K562 (cell line): ENCODE measurements around the gene RAB2B. TPM values are rescaled to one million over a fixed set of nuclear protein-coding genes. Genes with fewer than 3 reads are reported as not detected.
A peak's percentile ranks its signal among the peaks of the same experiment; 100 is the strongest.

ENCODE experiments used
- BCL6 ChIP-seq: fragments of 250-450 bp; sonication (Bioruptor Pico); IDR thresholded peaks from 2 replicates; pipeline ENCODE4 v1.4.0; 2020
- C11orf30 ChIP-seq: fragments of 450-650 bp; IDR thresholded peaks from 2 replicates; pipeline ENCODE4 v1.6.1; 2016; ENCODE audit warnings: low read depth, mild to moderate bottlenecking
- CREB3 ChIP-seq: fragments of 450-650 bp; conservative IDR thresholded peaks from 2 replicates; pipeline ENCODE4 v1.6.1; 2016; ENCODE audit warnings: missing genetic modification characterization, low read depth, mild to moderate bottlenecking, missing compliant biosample characterization, moderate library complexity
- ETV1 ChIP-seq: fragments of 450-650 bp; conservative IDR thresholded peaks from 2 replicates; pipeline ENCODE4 v1.6.1; 2016; ENCODE audit warnings: missing genetic modification characterization, control low read depth, low read depth, missing compliant biosample characterization
- ETV6 ChIP-seq, 3 experiments: fragments of 150-350 bp in 1 of 3; sonication (generic) in 1 of 3; formaldehyde crosslinking in 1 of 3; IDR thresholded peaks; 2 replicates each; pipeline versions ENCODE4 v1.6.1 to v1.8.0; 2014 to 2022; ENCODE audit warnings: borderline replicate concordance in 2 of 3, low read depth in 2 of 3, antibody characterized with exemption in 1 of 3, low read length in 1 of 3, mild to moderate bottlenecking in 1 of 3, missing genetic modification reagents in 1 of 3
- FOSL1 ChIP-seq: fragments of 200-800 bp; sonication (Bioruptor generic); conservative IDR thresholded peaks from 2 replicates; pipeline ENCODE4 v1.6.1; 2016; ENCODE audit warnings: missing genetic modification characterization, missing compliant biosample characterization
- KDM4B ChIP-seq, 2 experiments: fragments of 450-650 bp in 1 of 2; sonication (generic) in 1 of 2; IDR thresholded peaks; 2 replicates each; pipeline ENCODE4 v1.6.1; 2016 to 2017; ENCODE audit warnings: borderline replicate concordance in 2 of 2, antibody characterized with exemption in 1 of 2, low read depth in 1 of 2, mild to moderate bottlenecking in 1 of 2
- MEF2D ChIP-seq: conservative IDR thresholded peaks from 2 replicates; pipeline ENCODE4 v1.6.1; 2016; ENCODE audit warnings: low read depth, missing genetic modification characterization, missing compliant biosample characterization
- NCOA1 ChIP-seq: fragments of 450-650 bp; IDR thresholded peaks from 2 replicates; pipeline ENCODE4 v1.6.1; 2016; ENCODE audit warnings: low read depth
- NFE2 ChIP-seq: IDR thresholded peaks from 2 replicates; pipeline ENCODE4 v1.6.1; 2014; ENCODE audit warnings: antibody characterized with exemption, low read depth
- PHF8 ChIP-seq: fragments of 200-600 bp; sonication (generic); IDR thresholded peaks from 2 replicates; pipeline ENCODE4 v1.6.1; 2012; ENCODE audit warnings: mixed run types, mild to moderate bottlenecking, inconsistent platforms, low read length, moderate library complexity, borderline replicate concordance
- SAP30 ChIP-seq: fragments of 200-600 bp; sonication (generic); IDR thresholded peaks from 2 replicates; pipeline ENCODE4 v1.6.1; 2012; ENCODE audit warnings: borderline replicate concordance, low read depth, mild to moderate bottlenecking, moderate library complexity, low read length, control low read depth, inconsistent platforms; ENCODE audit not compliant: insufficient read depth, poor library complexity, severe bottlenecking
- TEAD4 ChIP-seq, 2 experiments: sonication (generic) in 1 of 2; formaldehyde crosslinking in 1 of 2; IDR thresholded peaks; 2 replicates each; pipeline versions ENCODE4 v1.6.1 to v1.8.0; 2012 to 2022; ENCODE audit warnings: borderline replicate concordance in 1 of 2, inconsistent platforms in 1 of 2, low read length in 1 of 2, mild to moderate bottlenecking in 1 of 2, missing genetic modification reagents in 1 of 2
- ZBTB11 ChIP-seq, 3 experiments: fragments of 200-800 bp in 1 of 3; fragments of 250-450 bp in 1 of 3; fragments of 450-650 bp in 1 of 3; sonication (Bioruptor Pico) in 1 of 3; sonication (Bioruptor generic) in 1 of 3; formaldehyde crosslinking in 1 of 3; IDR thresholded peaks; 2 replicates each; pipeline versions ENCODE4 v1.6.1 to v1.8.0; 2016 to 2022; ENCODE audit warnings: mild to moderate bottlenecking in 2 of 3, missing genetic modification characterization in 2 of 3, missing compliant biosample characterization in 1 of 3, moderate library complexity in 1 of 3
- ZKSCAN8 ChIP-seq: fragments of 200-800 bp; sonication (Bioruptor generic); IDR thresholded peaks from 2 replicates; pipeline ENCODE4 v1.6.1; 2016; ENCODE audit warnings: missing genetic modification characterization, missing compliant biosample characterization
- ZNF239 ChIP-seq: fragments of 250-450 bp; sonication (Bioruptor Pico); IDR thresholded peaks from 2 replicates; pipeline ENCODE4 v1.4.0; 2020; ENCODE audit warnings: mild to moderate bottlenecking
- ZNF395 ChIP-seq: fragments of 200-800 bp; sonication (Bioruptor generic); IDR thresholded peaks from 2 replicates; pipeline ENCODE4 v1.6.1; 2017; ENCODE audit warnings: missing genetic modification characterization, missing compliant biosample characterization
- polyA plus RNA-seq, 8 experiments: library from polyadenylated mRNA; depleted of rRNA in 4 of 8; stranded (reverse) in 5 of 8; unstranded in 3 of 8; fragments of >200 nt; fragmentation: Nextera tagmentation in 2 of 8; fragmentation: Illumina TruSeq in 1 of 8; extraction: Ambion mirVana in 2 of 8; extraction: Trizol in 1 of 8; gene quantifications; 2 replicates each; pipeline versions ENCODE4 v1.2.1 to v1.2.3, GENCODE V29; 2011 to 2014; ENCODE audit warnings: inconsistent platforms in 1 of 8, missing spikeins in 1 of 8
- total RNA-seq, 7 experiments: library from RNA; depleted of rRNA in 6 of 7; stranded (reverse); fragments of >200 nt in 6 of 7; fragmentation: Illumina TruSeq in 2 of 7; extraction: Trizol in 2 of 7; gene quantifications; 2 replicates each; pipeline versions ENCODE4 v1.2.1 to v1.2.3, GENCODE V29; 2011 to 2021; ENCODE audit warnings: low replicate concordance in 1 of 7

The RAB2B gene
- total and polyA plus RNA-seq, 9 of the 15 experiments (the other 6 are each of a cell fraction or from before 2014, with no cell fraction given): 4.6 to 19.8 (median 9.8) TPM

- TF ChIP-seq FOSL1: 0 out of 2 replicates have a peak, but pooled peaks have one; percentile 27
- peak; percentile 91 for TF ChIP-seq ETV1 (tag)
- peak; percentile 52; the same call in 1 of the 2 replicates for TF ChIP-seq TEAD4 (IDR thresholded peaks at IDR 0.05; ENCODE audit: low read length)
- no peak for TF ChIP-seq TEAD4 (CRISPR knock-in tag; IDR thresholded peaks at IDR 0.05; ENCODE audit: borderline replicate concordance)
- TF ChIP-seq MEF2D (tag): no peak
- peak; percentile 94 for TF ChIP-seq CREB3 (tag)
- peak; percentile 79 for TF ChIP-seq C11orf30
- peak; percentile 96 for TF ChIP-seq SAP30
- peak; percentile 63 to 93 (median 68); a peak in 4 of 6 replicates for TF ChIP-seq ZBTB11 (CRISPR knock-in tag; IDR thresholded peaks at IDR 0.05)
- 0 out of 4 replicates have a peak, but pooled peaks of 1 of the 2 experiments have one; percentile 71 for TF ChIP-seq KDM4B (IDR thresholded peaks at IDR 0.05; ENCODE audit: borderline replicate concordance in 2 of 2, low read depth in 1 of 2)
- no peak for TF ChIP-seq ZNF239 (CRISPR knock-in tag)
- peak; percentile 61; the same call in 1 of the 2 replicates for TF ChIP-seq ZKSCAN8 (CRISPR knock-in tag)
- peak; percentile 34; the same call in 1 of the 2 replicates for TF ChIP-seq NFE2
- TF ChIP-seq ZNF395: peak; percentile 94
- TF ChIP-seq PHF8: peak; percentile 78; the same call in 1 of the 2 replicates
- TF ChIP-seq NCOA1: 0 out of 2 replicates have a peak, but pooled peaks have one; percentile 18
- no peak for TF ChIP-seq BCL6 (CRISPR knock-in tag)
- no peak for TF ChIP-seq ETV6 (IDR thresholded peaks at IDR 0.05; ENCODE audit: borderline replicate concordance in 1 of 2, low read depth in 2 of 2, low read length in 1 of 2)
- no peak for TF ChIP-seq ETV6 (CRISPR knock-in tag; IDR thresholded peaks at IDR 0.05; ENCODE audit: borderline replicate concordance)
Measured at GRCh38 chr14:21510735-21511657, 34.2 kb upstream of the RAB2B start, which contains the start of gene METTL3 (continued).
